Stimulated activated CD8-positive, alpha-beta memory T cell treated with anti-CD3 and anti-CD28 coated beads, Interleukin-2, amount 100 ng/mL, for 48 hours (primary cell): Measurements from ENCODE around the gene KIF25.

Experiments used
- DNase-seq, 2 donors: peaks; one replicate each; pipeline ENCODE4 v3.0.0-alpha.2; 2020; ENCODE audit warnings: low read depth in 2 of 2

KIF25 gene

DNA sequence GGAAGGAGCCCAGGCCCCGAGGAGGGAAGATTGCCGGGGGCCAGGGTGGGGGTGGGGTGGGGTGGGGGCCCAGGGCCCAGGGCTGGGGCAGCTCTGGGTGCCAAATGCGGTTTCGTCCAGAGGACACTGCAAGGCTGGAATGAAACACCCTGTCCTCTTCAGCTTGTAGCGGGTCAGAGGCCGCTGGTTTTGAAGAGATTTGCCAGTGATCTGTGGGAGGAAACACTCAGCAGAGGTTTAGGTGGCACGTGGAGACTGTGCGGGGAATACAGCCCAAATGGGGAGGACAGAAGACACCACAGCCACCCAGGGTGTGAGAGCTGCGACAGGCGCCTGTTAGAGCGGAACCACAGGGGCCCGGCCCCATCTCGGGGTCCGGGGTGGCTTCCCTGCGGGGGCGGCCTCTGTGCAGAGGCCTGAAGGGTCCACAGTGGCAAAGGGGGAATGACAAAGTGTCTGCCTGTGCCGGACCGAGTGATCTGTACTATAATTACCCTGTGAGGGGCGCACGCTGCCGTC, 52.3 kb downstream of the KIF25 start:
- DNase-seq, result no peak

DNA sequence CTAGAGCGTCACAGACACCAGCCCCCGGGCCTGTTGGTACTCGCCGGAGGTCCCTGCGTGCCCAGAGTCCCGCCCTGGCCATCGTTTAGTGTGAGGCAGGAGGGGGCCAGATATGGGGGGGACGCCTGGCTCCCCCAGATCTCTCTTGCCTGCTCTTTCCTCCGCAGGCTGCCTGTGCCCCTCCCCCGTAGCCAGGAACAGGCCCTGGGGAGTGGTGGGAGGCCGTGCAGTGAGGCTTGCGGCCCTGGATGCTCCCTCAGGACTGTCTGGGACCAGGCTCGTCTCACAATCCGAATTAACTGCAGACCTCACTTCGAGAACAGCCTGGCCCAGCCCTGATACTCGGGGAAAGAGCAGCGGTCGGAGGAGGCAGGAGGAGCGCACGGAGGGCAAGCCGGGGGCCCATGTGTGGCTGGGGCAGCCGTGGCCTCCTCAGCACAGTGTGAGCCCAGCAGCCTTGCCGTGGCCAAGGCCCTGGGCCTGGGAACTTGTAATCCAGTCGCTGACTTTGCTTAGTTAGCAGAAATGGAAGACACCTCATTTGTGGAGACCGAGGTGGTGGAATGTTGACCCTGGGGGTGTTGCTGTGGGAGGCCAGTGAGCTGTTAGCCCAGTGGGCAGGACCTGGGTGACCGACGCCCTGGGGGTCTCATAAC, 52.9 kb downstream of the KIF25 start:
- DNase-seq, result no peak

DNA sequence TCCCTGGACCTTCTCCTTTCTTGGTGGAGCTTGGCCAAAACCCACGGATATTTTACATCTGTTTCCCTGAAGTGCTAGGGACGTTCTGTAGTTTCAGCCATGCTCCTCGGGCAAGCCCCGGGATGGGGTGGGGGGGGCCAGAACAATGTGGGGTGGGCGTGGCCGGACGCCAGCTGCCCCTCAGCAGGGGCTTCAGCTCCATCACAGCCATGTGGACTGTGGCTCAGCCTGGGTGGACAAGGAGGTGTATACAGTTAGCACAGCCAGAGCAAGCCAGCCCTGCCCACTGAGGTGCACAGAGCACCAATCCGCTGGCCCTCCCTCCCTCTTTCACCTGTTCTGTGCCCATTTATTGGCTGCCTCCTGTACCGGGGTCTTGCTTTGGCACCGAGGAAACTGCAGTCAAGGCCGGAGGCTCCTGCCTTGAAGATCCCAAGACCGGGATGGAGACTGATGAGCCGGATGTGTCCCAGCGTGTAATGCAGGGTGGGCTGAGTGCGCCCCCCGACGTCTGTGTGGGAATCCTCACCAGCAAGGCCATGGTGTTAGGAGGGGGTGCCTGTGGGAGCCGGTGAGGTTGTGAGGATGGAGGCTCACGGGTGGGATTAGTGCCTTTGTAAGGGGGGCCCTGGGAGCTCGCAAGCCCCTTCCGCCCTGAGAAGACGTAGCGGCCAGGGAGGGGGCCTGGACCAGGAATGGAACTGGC, 53.6 kb downstream of the KIF25 start:
- DNase-seq, result no peak

DNA sequence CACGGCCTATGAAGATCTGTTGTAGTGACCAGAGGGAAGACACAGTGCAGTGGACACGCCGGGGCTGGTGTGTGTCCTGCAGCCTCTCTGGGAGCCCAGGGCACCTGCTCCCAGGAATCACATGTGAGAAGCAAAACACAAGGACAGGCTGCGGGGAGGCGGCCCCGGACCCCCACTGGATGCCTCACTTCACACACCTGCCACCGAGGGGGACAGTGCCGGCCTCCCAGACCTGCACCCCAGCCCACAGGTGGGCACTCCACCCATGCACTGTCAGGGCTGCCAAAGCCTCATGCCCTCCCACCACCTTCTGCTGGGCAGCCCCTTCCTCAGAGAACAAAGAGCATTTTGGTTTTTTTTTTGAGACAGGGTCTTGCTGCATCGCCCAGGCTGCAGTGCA, 54.2 kb downstream of the KIF25 start:
- DNase-seq, result no peak

DNA sequence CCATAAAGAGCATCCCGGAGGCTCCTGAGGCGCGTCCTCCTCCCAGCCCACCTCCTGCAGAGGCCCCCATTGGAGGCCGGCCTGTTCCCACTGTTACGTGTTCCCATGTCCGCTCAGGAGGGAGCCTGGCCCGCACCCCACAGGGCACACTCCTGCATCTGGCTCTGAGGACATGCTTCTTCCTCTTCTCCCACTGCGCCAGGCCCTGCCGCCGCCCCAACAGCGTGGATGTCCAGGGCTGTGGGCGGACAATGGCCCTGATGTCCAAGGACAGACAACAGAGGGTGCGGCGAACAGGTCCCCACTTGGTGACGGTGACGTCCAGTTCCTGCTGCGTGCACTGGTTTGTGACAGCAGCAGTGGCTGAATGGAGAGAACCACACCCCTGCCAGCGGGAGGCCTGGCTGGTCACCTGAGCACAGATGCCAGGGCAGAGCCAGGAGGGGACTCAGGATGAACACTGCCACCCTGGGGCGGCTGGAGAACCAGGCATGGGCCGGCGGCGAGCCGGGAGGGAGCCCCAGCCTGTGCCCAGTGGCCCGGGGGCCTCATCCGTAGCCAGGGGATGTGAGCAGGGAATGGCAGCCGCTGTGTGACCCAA, 54.9 kb downstream of the KIF25 start:
- DNase-seq, result no peak

DNA sequence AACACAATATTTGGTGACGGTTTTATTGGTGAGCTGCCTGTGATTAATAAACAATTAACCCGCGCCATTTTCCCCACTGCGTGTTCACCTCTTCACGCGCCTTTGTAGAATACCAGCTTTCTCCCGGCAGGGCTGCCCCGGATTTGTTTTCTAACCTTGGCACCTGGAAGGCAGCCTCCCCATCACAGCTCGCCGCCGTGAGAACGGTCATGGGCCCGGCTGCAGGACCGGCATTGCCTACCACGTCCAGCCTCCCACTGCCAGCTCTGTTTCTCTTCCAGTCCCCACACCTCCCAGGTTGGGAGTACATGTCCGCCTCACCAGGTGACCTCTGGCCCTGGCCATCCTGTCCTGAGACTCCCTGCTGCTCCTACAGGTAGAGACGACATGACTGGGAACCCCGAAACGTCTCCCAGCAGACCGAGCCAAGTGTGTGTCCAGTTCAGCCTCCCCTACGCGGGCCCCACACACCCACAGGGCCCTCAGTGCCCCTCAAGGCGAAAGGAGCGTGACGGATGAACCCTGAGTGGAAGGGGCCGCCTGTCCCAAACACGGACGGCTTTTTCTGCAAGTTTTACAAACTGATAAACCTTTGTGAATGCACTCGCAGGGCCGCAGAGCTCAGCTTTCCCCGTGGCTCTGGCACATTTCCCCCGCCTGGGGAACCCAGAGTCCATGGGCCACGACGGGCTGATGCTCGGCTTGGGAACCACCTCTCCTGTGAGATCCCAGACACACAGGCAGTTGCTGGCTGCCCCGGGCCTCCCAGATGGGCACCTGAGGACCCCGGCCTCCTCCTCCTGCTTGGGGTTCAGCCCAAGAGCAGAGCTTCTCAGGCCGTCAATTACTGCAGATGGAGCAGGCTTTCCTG, 55.9 kb downstream of the KIF25 start:
- DNase-seq, result no peak

DNA sequence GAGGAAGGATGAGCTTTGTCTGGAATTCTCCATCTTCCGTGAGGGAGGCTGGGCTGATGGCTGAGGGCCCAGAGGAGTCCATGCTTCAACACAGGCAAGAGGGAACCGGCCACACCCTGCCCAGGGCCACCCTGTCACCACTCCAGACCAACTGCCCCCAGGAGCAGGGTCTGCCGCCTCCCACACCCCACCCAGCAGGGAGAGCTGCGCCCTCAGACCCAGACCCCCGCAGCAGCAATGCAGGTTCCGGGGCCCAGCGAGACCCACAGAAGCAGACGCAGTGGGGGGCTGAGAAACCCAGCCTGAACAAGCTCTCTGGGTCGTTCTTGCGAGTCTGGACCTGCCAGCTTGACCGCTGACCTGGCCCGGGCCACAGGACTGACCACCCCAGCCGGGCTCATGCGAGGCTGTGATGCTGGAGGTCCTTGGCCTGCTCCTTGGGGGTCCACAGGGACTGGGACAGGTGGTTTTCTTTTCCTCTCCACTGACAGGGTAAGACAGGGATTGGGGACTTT, 56.5 kb downstream of the KIF25 start:
- DNase-seq, result no peak

DNA sequence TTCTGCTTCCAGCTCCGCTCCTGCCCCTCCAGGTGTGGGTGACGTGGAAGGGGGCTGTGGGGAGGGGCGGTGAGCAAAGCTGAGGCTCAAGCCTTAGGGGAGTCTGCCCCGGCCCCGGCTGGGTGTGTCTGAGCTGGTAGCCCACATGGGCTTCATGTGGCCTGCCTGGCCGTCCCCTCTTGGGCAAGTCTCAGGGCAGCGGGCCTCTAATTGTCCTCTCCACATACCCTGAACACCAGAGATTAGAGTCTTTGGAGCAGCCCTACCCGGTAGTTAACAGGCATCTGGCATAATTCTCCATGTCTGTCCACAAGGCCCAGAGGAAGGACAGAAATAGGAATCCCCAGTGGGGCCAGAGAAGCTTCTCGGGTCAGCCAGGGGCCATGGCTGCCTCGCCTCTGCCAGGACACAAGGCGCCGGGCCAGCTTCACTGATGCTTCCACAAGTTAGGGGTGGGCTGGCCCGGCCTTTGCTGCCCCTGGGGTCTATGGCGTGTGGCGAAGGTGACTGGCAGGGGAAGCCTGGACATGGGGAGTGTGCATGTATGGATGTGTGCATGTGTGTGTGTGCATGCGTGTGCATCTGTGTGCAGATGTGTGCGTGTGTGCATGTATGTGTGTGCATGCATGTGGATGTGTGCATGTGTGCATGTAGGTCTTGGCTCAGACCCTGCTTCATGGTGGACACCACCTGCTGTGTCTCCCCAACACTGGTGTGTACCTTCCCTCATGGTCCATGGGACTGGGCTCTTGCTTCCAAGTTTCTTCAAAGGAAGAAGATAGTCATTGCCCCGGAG, 57.5 kb downstream of the KIF25 start:
- DNase-seq, result no peak

DNA sequence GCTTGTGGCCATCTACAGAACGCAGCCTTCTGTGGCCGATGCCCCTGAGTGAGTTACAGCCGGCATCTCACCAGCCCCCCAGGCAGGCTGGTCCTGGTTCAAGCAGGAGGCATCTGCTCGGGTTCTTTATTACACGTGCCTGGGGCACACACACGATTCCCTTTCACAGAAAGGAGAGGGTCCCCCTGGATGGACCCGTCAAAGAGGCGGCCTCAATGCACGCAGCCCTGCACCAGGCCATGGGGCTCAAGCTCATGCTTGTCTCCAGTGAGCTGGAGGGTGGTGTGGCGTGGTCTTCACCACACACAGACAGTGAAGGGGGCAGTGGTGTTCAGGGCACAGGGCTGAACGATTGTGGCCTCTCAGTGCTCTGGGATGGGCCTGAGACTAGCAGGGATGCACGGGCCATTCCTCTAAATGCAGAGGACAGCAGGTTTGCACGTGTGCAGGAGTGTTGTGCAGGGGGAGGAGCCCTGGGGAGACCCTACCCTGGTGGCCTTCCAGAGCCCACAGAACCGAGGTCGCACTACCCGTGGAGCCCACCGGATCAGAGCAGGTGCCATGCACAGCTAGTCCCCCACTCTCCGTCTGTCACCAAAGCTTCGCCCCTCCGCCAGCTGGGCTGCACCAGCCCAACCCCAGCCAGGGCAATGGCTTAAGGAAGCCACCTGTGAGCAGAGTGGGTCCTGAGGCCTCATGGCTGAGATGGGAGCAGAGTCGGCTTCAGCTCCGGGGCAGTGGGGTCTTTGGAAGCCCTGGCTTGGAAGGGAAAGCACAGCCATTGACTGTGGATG, 58.4 kb downstream of the KIF25 start:
- DNase-seq, result no peak

DNA sequence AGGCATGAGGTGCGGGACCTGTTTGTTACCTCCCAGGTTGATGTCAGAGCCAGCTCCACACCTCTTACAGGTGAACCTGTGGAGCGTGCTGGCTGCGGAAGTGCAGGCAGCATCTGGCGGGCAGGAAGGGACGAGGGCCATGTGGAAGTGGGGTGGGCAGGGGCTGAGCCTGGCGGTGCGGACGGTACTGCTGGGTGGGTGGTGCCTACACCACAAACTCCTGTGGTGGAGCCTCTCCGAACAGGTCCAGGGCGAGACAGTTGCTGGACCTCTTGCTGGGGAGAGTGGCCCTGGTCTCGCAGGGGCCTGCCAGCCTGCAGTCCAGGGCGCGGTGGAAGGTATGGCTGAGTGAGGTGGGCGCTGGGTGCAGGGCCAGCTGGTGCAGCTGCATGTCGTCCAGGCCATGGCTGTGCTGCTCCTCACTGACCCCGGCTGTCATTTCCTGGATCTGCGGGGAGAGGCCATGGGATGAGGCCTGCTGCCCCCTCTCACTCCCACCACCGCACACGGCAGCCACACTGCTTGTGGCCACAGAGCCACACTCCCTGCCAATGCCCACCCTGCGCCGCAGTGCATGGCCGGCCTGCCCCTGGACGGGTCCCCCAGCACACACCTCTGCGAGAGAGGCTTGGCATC, 59.5 kb downstream of the KIF25 start:
- no peak for DNase-seq

DNA sequence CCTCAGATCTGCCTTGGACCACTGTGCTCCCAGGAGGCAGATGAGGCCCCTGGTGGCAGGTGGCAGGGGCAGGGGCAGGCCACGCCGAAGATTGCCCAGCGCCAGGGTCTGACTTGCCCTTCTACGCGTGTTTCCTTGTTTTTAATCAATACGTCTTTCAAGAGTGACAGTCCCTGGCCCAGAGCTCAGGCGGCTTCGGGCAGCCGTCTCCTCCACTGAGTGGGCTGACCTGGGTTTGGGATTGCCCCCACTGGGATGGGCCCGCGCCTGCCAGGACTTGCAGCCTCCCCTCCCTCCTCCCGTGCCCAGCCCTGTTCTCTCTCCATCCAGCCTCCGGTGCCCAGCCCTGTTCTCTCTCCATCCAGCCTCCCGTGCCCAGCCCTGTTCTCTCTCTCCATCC, 60.4 kb downstream of the KIF25 start:
- DNase-seq, result no peak

DNA sequence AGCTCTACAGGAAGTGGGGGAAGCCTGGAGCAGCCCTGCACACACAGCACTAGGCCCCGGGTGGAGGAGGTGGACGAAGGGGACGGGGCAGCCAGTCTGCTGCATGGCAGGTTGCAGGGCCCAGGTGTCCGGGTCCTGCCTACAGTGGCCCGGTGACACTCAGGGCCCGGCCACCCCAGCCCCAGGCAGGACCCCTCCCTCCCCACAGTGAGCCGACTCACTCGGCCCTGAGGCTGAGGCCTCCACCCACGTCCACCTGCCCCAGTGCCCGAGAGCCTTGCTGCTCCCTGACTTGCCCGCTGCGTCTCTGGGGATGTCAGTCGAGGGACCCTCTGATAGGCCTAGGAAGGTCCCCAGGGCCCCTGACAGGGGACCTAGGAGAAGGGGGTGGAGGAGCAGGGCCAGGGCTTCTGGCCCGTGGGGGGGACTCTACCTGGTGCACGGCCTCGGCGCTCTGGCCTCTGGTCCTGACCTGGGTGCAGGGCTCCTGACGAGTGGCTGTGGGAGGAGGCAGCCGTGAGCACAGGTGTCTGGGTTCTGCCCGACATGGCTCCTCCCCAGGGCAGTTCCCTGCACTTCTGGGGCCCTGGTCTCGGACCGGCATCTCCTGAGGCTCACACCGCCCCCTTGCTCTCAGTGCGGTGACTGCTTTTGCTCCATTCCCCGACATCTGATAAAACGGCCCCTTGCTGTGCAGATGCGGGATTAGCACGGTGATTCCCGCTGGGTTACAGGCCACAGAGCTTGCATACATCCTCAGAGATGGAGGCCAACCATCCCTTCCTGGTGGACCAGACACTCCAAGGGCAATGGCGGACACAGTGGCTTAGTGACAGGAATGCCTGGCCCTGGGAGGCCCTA, 61.5 kb downstream of the KIF25 start:
- no peak for DNase-seq

DNA sequence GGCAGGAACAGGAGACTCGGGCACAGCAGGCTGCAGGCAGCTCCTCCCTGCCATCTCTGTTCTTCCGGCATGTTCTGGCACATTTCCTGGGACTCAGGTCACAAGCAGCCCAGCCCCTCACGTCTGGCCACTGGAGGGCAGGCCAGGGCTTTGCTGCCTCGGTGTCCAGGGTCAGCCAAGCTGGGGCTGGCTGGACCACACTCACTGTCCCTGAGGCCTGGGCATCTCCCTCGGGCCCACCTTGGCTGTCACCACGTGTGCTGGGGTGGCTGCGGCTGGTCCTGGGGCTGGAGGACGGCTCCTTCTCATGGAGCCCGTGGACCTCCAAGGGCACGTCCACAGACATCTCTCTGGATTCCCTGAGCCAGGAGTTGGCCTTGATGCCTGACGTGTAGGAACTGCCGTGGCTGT, 63.1 kb downstream of the KIF25 start:
- DNase-seq, result no peak

DNA sequence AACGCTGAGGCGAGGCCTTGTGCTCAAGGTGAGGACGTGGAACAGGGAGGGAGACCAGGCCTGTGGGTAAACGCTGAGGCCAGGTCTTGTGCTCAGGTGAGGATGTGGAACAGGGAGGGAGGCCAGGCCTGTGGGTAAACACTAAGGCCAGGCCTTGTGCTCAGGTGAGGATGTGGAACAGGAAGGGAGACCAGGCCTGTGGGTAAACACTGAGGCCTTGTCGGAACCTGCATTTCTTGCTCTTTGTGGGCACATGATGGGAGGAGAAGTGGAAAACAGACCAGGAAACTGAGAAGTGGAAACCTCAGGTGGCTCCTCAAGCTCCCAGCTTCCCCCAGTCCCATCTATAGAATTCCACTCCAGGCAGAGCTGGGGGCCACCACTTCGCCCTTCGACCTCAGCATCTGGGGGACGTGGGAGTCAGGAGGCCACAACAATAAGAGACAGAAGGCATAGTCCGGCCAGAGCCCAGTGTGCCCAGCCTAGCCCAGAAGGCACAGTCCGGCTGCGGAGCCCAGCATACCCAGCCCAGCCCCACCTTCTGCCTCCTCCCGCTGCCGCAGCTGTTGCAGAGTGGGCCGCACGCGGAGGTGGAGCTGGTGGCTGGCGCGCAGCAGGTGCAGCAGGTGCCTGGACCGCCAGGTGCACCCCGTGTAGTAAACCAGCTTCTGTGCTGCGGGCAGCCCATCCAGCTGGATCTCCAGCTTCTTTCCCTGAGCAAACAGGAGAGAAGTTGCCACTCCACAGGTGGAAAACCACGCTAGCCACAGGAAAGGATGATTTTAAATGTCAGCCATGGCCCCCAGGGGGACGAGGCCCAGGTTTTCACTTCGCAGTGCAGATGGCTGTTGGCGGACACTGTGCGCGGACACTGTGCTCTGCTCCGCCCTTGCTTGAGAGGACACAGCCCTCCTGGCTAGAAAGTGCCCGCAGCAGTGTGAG, 64.1 kb downstream of the KIF25 start:
- no peak for DNase-seq

DNA sequence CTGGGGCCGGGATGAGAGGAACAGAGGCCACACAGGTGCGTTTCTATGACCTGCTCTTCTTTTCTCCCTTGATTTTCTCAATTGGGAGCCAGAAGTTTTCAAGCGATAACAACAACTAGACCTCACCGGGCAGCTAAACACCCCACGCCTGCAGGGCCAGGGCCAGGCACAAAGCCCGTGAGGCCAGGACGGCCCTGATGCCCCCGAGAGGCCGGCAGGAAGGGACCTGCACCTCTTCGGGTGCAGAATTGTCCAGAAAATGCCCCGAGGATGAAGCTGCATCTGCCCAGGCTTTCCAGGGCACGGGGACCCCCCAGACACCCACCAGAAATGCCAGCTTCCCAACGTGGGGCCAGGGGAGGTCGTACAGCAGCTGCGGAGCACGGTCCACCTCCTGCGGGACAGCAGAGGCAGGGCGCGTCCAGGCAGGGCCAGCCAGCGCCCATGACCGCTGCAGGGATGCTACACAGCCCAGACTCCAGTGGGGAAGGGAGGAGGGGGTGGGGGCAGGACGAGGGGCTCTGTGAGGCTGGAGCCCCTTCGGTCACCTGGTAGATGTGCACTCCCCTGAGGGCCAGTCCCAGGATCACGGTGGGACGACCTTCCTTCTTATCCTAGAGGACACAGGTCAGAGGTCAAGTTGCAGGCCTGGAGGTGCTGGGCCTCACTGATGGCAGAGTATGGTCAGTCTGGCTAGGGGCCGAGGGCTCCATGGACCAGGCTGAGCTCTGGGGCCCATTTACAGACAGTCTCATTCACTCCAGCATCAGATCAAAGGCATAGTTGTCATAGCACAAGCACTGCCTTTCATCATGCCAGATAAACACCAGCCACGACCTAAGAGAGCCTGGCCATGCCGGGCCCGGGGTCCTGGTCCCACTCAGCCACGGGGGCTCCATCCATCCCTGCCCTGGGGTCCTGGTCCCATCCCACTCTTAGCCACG, 65.1 kb downstream of the KIF25 start:
- no peak for DNase-seq

DNA sequence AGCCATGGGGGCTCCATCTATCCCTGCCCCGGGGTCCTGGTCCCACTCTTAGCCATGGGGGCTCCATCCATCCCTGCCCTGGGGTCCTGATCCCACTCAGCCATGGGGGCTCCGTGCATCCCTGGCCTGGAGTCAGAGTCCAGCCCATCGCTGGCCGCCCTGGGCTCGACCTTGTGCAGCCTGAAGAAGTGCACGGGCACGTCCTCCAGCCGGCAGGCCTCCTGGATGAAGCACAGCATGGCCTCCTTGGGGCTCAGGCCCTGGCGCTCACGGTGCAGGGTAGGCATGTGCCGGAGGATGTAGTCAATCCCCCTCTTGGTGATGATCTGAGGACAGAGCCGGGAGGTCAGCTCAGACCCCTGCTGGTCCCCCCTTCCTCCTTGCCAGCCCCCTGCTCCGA, 66.0 kb downstream of the KIF25 start:
- DNase-seq, result no peak
